OCI-M2 (cell line): ENCODE data around the gene LARGE1.

Experiments used
- DNase-seq: peaks from one replicate; lab custom pipeline; 2025; ENCODE audit not compliant: unreplicated experiment; lab: John Stamatoyannopoulos, UW

The LARGE1 gene

DNA sequence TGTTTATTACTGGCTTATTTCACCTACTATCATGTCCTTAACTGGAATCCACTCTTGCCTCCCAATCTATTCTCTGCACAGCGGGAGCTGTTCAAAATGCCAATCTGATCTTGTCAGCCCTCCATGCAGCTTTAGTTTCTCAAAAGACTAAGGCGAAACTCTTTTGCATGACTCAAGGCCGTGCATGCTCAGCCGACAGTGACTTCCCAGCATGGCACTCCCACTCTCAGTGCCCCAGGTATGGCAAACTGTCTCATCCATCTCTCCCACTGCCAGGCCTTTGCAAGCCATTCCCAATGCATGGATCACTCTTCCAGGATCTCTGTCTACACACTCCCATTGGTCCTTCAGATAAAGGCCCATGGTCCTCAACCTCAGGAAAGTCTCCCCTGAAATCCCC lies 245.9 kb downstream of the LARGE1 start:
- no peak for DNase-seq

DNA sequence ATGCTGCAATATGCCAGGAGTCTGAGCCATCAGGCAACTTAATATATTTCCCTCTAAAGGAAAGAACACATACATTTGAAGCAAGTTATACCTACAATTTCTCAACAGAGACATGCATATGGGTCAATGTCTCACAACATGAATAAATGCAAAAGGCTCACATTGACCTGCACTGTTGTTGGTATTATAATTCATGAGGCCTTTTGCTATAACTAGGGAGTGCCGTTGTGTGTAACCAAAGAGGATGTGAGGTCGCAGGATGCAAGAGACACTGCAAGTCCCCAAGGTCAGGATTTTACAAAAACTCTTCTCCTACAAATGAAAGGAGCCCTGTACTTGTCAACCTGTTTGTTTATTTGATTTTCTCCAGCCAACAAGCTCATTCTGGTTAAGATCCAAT lies 250.5 kb downstream of the LARGE1 start:
- no peak for DNase-seq

DNA sequence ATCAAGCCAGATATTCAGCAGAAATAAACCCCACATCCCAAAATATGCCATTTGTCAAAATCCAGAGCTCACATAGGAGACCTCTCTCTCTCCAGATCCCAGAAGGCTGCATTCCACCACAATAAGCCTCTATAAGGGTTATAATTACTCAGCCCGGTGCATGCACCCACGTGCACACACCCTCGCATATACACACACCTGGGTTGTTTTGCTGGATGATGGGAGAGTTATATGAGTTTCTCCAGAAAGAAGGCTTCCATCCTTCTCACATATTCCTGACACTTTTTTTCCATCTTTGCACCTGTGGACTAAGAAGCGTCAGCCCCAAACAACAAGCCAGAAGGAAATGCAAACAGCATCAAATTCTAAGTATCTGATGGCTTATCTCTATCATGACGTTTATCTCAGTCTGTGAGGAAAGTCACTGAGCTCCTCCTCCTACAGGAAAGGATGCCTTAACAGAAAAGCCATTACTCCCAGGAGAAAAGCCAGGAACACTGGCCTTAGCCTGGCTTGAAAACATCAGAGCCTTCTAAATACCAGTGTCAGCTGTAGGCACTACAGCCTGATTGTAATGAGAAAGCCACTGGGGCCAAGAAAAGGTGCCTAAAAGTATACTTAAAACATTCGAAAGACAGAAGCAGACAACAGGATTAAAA lies 253.2 kb downstream of the LARGE1 start:
- no peak for DNase-seq

DNA sequence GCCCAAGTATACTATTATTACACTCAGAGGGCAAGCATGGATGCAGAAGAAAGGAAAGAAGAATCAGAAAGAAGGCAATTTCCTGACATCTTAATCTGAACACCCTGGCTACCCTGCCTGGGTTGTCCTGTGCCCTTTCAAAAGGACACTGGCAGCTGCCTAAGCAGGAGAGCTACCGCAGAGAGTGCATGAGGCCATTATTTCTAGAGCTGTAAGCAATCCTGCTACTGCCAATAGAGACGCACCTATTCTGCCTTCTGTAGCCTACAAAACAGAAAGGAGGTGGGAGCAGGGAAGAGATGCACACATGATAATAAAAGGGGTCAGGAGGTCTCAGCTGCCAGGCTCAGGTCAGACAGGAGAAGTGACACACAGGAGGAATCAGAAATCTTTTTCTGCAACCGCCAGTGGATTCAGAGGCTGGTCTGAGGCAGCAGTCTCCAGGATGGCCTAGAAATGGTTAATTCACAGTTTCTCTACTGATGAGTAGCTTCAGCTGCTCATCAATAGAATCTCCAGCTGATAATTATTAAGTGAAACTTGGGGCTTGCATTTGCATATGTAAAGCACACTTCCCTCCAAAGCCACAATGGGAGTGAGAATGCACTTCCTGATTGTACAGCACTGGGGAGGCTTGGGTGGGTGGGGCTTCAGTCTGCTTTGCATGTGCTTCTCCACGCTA lies 253.9 kb downstream of the LARGE1 start:
- no peak for DNase-seq

DNA sequence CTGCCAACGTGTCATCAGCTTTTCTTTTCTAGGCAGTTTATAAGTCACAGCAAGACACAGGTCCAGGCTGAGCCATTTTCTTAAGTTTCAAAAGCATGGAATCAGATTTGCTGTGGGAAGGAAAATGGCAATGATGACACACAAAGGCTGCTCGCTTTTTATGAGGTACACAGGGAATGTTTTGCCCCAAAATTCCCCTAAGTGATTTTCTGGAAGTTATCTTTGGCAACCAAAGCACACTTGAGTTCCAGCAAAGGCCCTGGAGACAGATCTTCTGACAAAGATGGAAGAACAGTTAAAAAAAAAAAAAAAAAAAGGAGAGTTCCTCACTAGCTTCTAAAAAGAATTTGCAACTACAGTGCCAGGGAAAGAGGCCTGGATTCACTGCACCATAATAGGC lies 260.8 kb downstream of the LARGE1 start:
- DNase-seq: no peak

DNA sequence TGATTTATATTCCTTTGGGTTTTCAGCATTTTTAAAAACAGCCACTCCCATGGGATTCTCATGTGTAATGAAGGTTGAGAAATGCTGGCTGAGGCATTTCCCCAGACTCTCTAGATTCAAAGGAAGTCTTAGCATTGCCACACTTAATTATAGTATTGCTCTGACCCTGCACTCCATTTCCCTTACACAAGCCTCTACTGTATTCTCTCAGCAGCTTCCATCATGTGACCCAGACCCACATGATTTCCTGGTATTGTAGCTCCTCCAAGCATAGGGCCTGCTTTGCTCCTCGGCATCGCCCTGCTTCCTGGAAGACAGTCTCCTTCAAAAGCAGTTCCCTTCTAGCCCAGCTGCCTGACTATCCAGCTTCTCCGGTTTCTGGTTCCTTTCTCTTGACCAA lies 261.5 kb downstream of the LARGE1 start:
- no peak for DNase-seq

DNA sequence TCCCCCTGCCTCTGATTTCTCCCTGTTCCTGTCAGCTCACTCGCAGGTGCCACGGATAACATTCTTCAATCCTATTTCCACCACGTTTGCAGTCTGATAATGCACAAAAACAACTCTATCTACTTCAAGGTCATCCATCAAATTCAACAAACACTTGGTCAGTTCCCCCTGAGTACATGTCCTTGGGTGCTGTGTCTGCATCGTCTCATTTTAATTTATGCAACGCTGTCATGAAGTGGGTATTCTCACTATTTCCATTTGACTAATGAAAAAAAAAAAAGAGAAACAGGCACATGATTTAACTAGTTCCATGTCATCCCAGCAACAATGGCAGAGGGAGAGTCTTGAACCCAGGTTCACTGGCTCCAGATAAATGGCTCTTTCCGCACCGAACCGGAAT lies 262.6 kb downstream of the LARGE1 start:
- DNase-seq: no peak

DNA sequence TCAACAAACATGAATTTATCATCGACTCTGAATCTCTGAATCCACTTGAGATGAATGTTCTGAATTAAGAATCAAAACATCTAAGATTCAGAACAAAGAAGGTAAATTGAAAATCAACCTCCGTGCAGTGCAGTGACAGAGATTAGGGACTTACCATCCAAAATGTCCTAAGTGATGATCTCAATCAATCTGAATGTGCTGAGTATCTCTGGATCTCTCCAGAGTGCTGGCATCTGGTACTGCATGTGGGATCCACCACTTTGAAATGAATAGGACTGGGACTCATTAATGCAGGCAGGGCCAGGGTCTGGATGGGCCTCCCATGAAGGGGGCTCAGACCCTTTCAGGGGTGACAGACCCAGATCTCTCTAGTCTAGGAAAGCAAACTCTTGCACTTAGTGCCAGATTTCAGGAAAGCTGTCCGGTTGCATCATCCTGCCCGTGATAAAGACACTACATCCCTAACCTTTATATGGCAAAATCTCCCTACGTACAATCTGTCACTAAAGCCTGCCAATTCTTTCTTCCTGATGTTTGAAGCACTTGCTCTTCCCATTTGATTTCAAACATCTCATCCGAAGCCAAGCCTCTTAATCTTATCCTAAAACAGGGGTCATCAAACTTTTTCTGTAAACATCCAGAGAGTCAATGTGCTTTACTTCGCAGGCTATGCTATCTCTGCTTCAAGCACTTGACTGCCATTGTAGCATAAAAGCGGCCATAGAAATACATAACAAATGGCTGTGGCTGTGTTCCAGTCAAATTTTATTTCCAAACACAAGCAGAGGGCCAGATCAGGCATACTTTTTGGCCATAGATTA lies 263.3 kb downstream of the LARGE1 start:
- no peak for DNase-seq

DNA sequence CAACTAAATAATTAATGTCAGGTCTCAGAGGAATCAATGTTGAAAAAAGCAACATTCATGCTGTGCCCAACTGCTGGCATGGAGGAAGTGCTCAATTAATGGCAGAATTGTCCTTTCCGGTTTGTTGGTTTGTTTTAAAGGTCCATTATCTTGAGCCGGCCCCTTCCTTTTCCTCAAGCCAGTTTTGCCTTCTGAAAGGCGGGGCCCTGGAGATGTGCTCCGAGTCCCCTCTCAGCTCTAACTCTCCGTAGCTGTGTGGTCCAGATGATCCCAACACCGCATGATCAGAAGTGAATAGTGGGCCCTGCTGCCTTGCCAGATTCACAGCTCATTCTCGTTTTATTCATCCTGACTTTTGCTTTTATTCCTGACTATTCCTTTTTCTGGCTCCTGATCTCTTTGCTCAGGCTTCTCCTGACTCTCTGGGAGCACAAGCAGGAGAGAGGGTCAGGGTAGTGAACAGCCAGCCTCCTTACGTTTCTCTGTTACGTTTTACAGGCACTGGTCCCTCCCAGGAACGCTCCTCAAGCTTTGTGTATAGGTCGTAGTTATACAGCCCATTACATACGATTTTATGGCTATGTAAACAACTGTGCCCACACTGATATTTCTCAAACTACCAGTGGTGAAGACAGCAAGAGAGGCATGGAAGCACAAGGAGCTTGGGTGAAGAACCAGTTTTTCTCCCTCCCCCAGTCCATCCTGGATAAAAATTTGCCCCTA lies 265.9 kb downstream of the LARGE1 start:
- no peak for DNase-seq

DNA sequence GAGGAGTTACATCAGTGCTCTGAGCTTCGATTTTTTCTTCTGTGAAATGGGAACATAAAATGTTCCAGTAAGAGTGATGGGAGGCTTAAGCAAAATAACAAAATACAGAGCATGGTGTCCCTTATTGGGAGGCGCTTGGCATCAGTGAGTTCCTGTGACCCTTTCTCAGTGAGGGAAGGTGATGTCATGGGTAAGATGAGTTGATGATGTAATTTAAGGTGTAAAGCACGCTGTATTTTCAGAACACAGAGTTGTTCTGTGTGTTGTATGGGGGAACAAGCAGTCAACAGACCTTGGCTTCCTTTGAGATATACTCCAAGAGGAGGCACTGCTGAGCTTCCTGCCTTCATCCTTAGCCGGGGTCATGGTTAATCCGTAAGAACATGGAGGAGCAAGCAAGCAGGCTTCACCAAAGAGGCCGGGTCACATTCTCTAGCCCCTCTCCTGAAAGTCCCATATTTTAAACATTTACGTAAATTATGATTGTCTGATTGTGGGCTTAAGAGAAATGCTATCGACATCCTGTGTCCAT lies 266.7 kb downstream of the LARGE1 start:
- DNase-seq: no peak

DNA sequence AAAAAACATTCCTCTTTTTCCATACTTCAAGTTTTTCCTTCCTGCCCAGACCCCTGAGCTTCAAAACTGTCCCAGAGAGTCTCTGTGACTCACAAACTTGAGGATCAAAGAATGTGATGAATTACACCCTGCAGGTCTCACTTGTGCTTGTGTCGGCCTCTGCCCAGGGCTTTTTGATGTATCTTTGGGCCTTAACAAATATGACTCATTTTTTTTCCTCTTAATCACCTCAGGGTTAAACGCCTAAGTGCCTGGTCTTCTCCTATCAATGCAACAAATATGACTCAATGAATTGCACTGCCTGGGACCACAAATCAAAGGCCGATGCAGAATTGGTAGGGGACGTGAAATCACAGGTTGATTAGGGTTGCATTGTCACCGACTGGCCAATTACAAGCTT lies 267.7 kb downstream of the LARGE1 start:
- no peak for DNase-seq

DNA sequence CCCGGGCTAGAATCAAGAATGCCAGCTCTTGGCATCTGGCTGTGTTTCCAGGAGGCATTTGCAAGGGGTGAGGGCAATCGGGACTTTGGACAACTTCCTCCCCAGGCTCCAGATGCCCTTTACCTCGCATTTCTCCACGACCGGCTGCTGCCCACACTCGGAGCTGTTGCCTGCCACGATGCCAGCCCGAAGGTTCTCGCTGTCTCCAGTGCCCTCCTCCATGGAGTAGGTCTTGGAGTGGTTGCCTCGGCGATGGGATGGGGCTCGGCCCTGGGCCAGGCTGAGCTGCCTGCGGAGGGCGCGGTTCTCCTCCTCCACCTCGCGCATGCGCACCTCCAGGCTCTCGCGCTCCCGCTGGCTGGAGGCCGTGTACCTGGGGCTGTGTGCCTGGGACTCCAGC lies 270.0 kb downstream of the LARGE1 start:
- DNase-seq: no peak

DNA sequence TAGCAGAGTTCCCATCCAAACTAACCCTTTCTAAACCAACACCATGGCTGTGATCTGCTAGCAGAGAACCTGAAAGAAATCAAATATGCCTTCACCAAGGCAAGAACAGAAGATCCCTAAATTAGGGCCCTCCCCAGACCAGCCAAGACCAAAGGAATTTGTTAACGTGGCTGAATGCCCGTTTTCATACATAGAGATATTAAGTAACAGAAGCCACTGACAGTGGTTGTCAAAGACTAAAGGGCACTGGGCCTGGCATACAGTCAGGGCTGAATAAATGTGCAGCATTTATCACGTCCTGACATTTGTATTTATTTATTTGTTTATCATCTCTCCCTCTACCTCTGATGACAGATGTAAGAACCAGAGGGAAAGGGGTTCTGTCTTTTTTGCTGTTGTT lies 271.8 kb downstream of the LARGE1 start:
- no peak for DNase-seq

DNA sequence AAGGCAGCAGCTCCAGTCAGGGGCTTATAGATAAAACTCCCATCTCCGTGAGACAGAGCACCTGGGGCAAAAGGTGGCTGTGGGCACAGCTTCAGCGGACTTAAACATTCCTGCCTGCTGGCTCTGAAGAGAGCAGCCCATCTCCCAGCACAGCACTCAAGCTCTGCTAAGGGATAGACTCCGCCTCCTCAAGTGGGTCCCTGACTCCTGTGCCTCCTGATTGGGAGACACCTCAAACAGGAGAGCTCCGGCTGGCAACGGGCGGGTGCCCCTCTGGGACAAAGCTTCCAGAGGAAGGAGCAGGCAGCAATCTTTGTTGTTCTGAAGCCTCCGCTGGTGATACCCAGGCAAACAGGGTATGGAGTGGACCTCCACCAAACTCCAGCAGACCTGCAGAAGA lies 279.4 kb downstream of the LARGE1 start:
- no peak for DNase-seq

DNA sequence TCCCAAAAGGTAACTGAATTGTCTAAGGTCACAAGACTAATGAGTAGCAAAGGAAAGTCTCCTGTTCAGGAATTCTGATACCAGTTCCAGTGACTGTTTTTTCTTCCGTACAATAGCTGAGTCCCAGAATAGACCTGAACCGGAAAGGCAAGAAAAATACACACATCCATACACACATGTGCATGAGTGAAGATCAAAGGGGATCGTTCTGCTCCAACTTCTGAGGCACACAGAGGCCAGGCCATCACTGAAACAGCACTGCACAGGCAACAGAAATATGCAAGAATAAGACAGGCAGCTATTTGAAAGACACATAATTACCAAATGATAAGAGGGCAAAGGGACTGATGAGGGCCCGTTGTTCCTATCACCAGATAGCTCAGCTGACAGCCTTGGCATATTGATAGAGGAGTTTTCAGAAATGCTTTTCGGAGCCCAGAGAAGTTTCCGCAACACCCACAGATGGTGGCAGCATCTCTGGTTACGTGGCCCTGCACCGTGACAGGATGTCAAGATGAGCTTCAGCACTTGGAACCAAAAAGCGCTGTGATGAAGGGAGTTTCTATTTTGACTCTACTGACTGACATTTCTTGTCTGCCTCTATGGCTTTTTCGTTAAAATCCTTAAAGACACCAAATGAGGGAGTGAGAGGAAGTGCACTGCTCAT lies 280.6 kb downstream of the LARGE1 start:
- DNase-seq: no peak

DNA sequence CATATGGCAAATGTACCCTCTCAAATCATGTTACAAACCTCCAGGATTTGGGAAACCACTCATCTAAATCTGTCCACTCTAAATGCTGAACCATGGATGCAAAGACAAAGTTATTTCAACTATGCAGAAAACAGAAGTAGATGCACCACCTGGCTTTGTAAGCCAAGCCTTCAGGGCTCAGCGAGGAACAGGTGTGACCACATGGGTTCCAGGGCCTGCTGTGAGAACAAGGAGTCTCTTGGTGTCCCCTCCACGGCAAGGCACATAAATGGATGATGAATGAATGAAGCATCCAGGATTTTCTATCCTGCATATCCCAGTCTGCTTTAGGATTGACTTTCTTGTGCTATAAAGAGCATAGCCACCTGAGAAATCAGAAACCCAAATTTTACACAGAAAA lies 284.5 kb downstream of the LARGE1 start:
- no peak for DNase-seq

DNA sequence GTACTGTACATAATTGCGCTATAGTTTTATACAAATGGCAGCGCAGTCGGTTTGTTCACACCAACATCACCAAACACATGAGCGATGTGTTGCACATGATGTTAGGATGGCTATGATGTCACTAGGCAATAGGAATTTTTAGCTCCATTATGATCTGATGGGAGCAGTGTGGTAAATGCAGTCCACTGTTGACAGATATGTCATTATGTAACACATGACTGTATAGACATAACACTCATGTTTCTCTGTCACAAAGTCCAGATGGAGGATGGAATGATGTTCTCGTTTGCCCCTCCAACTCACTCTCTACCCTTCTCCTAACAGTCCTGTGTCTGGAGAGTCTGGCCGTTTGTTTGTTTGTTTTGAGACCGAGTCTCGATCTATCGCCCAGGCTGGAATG lies 288.5 kb downstream of the LARGE1 start:
- no peak for DNase-seq

DNA sequence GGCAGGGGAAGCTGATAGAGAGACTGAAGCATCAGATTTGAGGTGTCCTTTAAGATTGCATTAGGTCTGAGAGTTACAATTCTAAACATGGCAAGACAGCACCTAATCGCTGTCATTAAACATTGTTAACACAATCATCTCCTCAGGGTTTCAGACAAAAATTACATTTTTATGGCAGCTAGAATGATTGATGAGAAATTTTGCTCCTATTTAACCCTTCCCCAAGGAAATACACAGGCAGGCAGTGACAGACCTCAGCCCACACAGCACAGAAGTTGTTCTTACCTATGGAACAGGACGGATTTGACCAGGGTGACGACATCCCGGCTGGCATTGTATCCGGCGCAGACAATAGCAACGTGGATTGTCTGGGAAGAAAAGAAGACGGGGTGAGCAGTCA lies 294.3 kb downstream of the LARGE1 start:
- no peak for DNase-seq

DNA sequence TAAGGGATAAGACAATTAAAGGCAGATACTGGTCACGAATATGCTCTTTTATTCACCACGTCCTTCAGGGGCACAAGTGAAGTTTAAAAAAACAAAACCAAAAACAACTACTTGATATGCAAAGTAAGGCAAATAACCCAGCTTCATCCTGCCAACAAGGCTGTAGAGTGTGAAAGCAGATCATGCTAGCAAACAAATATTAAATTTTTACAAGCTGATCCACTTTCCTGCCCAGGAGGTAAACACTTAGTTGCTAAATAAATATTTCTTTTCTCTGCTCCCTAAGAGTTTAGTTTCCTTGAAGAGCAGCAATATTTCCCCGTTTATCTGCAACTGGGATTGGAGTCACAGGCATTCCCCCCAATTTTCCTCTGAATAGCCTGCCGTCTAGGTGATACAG lies 300.2 kb downstream of the LARGE1 start:
- no peak for DNase-seq

DNA sequence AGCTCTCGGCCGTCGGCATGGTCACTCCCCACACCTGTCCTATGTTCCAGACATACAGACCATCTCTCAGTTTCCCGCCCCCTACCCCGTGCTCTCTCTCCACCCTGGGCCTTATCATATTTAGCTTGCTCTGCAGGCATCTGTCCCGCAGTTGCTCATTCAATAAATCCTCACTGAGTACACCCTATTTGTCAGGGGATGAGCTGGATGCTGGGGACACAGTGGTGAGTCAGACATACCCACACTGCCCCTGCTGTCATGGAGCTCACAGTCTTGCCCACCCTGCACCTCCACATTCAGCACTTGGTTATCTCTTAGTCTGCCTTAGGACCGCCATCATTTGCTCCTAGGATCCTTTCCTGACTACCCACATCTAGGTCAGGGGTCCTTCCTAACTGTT lies 313.8 kb downstream of the LARGE1 start:
- no peak for DNase-seq

DNA sequence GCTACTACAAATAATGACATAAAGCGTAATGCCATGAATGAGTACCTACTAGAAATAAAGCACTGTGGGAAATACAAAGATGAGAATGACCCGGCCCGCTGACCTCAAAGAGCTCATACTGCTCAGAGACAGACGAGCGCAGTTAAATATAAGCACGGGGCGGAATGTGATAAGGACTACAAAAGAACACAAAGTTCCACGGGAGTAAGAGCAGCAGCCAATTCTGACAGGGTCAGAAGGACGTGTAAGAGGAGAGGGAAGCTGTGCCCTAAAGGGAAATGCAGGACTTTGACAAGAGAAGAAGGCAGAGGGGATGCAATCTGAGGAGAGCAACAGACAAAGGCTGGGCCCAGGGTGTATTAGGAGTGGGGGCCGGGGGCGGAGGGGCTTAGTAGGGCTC lies 314.6 kb downstream of the LARGE1 start:
- DNase-seq: no peak
